GM21723 (cell line): Measurements from ENCODE around the gene CCDC40.

ENCODE experiments used
- ATAC-seq: cut with Tn5 transposase; IDR thresholded peaks from one replicate; pipeline ENCODE4 v1.9.1; 2021; ENCODE audit warnings: mild to moderate bottlenecking, moderate library complexity; ENCODE audit not compliant: unreplicated experiment

The CCDC40 gene

DNA sequence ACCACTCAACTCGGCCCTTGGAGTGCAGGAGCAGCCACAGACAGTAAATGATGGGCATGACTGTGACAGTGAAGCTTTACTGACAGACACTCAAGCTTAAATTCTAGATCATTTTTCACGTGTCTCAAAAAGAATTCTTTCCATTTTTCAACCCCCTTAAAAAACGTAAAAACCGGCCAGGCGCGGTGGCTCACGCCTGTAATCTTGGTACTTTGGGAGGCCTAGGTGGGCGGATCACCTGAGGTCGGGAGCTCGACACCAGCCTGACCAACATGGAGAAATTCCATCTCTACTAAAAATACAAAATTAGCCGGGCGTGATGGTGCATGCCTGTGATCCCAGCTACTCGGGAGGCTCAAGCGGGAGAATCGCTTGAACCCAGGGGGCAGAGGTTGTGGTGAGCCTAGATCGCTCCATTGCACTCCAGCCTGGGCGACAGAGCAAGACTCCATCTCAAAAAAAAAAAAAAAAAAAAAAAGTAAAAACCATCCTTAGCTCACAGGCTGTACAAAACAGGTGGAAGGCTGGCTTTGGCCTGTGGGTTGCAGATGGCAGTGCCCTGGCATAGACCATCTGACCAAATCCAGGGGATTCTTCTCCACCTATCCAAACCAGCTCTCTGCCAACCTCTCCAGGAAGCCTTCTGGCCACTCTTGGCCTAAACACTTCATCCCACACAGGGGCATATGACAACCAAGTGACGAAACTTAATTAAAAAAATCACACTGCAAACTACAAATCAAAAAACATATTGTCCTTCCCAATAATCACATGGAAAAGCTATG is 19.0 kb upstream of the CCDC40 start:
- no peak for ATAC-seq

DNA sequence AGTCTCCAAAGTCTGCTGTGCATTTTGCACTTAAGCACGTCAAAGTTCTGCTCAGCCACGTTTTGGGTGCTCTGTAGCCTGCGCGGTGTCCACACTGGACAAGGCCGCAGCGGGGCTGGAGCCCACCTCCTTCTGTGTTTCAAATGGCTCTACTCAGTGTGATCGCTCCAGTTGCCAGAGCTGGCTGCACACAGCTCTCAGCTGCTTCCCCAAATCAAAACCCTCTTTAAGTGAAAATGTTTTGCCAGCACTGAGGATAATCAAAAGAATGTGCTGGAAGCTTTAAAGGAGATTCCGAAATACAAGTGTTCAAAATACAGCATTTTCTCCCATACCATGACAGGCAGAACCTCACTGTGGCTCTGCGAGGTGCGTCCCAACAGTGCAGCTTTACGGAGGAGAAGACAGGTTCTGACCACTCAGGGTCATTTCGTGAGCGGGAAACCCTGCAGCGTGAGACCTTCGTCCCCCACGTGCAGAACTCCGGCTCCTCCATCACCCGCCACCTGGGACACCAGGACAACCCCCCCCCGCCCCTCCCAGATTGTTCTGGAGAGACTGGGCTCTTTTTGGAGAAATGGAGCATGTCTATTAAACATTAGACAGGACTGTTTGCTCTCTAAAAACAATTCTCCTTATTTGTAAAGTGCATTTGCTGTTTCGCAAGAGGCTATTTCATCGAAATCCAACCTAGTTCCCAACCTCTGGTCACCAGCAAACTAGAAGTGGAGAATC is 17.4 kb upstream of the CCDC40 start:
- no peak for ATAC-seq

DNA sequence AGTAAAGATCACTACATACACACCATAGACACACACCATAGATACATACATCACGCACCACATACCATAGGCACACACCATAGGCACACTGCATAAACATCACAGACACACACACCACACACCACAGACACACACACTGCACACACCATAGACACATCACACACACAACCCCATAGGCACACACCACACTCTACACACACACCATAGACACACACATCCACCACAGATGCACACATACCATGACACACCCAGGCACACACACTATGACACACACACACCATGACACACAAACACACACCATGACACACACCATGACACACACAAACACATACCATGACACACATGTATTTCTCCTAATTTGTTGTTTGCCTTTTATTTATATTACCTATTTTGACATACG is 14.8 kb upstream of the CCDC40 start:
- no peak for ATAC-seq

DNA sequence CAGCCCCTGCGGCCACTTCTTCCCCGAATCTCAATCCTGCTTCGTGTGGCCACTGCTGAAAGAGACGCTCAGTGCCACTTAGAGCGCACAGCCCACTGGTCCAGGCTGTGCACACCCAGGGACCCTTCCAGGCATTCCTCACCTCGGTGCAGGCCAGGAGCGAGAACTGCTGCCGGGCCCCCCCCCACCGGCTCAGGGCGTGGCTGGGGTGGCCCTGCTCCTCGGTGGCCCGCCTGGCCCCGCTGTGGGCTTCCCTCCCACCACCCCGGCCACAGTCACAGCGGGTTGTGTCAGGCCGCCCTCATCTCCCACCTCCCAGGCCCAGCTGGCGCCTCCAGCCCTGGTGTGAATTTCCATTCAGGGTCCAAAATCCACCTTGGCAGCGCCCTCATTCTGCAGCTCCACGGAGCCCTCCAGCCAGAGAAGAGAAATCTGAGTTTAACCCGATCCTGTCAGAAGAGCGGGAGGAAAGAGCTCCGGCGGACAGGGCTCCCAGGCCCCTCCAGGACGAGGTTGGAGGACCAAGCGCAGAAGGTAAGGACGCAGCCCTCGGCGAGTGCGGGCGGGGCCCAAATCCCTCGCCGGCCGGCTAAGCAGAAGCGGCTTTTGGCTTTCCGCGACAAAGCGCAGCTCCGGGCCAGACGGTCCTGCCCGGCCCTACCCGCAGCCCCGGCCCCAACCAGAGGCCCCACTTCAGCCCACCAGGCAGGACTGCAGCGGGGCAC is 12.8 kb upstream of the CCDC40 start:
- no peak for ATAC-seq

DNA sequence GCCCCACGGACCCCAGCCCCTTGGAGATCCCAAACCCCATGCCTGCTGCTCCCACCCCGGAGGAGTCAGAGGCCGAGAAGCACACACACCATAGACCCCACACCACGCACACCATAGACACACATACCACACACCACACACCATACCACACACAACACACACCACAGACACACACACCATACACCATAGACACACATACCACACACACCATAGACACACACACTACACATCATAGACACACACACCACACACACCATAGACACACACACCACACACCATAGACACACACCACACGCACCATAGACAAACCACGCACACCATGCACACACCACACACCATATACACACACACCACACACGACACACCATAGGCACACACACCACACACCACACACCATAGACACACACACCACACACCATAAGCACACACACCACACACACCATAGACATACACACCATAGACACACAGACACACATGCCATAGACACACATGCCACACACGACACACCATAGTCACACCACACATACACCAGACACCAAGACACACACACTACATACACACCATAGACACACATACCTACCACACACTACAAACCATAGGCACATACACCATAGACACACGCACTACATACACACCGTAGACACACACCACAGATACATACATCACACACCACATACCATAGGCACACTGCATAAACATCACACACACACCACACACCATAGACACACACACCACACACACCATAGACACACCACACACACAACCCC is 12.1 kb upstream of the CCDC40 start:
- no peak for ATAC-seq

DNA sequence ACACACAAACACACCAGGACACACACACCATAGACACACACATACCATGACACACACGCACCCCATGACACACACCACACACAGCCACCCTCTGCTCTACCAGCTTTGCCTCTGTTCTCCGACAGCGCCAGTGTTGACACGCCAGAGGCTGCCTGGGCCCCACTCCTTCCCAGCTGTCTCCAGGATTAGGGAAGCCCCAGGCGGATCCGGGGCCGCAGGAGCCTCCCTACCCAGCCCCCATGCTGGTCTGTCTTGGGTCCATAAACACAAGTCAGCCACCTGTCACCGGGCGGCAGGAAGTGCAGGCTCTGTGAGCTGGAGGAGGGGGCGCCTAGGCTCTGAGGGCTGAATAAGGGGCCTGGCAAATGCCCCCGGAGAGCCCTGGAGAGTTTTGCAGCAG is 11.3 kb upstream of the CCDC40 start:
- no peak for ATAC-seq

DNA sequence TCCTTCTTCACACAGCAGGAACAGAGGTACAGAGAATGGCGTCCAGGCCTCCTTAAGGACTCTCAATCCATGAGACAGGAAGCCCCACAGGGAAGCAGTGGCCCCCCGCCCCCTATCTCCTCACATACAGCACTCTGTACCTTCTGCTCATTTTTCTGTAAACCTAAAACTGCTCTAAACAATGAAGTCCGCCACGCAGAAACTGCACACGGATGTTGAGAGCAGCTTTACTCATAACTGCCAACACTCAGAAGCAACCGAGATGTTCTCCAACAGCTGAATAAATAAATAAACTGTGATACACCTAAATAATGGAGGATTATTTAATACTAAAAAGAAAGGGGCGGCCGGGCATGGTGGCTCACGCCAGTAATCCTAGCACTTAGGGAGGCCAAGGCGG is 10.6 kb upstream of the CCDC40 start:
- no peak for ATAC-seq

DNA sequence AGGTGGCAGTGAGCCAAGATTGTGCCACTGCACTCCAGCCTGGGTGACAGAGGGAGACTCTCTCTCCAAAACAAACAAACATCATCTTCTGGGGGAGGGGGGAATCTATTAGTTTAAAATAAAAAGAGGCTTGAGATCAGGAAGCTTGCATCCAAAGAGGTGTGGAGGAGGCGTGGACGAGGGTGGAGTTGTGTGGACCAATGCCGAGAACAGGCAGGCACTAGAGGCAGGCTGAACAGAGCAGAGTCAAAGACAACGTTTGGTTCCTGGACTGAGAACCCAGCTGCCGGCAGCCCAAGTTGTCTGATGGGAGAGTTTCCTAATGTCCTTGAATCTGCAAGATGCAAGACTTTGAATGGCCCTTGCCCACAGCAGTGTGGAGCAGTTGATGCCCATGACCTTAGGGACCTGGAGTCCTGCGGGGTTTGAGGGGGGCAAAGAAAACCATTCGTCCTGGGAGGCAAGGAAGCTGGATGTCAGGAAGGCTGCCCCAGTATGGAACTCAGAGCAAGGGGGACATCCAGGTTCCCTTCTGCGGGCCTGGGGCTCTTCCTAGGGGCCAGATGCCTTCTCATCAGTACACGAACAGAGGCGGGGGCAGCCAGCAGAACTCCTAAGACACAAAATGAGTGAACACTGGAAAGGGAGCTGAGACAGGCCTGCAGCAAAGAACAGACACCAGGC is 9.9 kb upstream of the CCDC40 start:
- no peak for ATAC-seq

DNA sequence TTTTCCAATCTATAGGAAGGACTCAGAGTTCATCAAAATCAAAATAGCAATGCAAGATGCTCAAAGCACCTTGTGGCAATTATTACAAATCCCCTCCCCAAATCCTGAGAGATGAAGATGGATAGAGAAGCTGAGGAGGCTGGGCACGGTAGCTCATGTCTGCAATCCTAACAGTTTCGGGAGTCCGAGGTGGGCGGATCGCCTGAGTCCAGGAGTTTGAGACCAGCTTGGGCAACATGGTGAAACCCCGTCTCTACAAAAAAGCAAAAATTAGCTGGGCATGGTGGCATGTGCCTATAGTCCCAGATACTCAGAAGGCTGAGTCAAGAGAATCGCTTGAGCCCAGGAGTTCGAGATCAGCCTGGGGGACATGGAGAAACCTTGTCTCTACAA is 9.4 kb upstream of the CCDC40 start:
- ATAC-seq: no peak

DNA sequence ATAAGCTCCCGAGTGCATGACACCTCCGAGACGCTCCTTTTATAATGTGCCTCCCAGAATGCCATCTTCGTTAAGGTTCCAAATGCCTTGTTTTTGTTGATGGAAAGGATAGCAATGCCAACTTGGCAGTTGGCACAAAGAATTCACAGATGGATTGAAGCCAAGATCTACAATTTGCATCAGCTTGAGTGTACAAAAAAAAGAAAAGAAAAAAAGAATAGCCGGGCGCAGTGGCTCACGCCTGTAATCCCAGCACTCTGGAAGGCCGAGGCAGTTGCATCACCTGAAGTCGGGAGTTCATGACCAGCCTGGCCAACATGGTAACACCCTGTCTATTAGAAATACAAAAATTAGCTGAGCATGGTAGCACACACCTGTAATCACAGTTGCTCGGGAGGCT is 8.4 kb upstream of the CCDC40 start:
- no peak for ATAC-seq

DNA sequence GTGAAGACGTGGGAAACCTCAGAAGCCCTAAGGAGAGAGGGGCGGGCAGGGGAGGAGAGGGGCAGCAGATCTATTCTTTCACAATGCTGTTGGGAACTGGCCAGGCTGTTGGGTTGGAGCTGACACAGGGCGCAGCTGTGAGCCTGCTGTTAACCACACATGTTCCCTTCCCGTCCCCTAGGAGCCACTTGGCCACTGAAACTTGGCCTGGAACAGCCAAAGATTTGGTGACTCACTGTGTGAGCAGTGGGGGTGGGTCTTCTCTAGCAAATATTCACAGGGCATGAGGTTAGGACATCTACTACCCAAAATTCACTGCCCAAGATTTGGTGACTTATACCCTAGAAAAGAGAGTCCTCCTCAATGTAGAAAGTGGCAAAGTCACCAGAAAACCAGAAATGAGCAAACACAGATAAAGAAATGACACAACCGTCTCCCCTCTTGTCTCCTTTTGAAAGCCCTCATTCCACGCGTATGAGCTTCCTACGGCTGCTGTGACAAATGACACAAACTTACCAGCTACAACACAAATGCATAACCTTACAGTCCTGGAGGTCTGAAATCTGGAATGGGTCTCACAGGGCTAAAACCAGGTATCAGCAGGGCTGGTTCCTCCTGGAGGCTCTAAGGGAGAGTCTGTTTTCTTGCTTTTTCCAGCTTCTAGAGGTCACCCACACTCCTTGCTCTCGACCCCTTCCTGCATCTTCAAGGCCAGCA is 7.0 kb upstream of the CCDC40 start:
- ATAC-seq: no peak

DNA sequence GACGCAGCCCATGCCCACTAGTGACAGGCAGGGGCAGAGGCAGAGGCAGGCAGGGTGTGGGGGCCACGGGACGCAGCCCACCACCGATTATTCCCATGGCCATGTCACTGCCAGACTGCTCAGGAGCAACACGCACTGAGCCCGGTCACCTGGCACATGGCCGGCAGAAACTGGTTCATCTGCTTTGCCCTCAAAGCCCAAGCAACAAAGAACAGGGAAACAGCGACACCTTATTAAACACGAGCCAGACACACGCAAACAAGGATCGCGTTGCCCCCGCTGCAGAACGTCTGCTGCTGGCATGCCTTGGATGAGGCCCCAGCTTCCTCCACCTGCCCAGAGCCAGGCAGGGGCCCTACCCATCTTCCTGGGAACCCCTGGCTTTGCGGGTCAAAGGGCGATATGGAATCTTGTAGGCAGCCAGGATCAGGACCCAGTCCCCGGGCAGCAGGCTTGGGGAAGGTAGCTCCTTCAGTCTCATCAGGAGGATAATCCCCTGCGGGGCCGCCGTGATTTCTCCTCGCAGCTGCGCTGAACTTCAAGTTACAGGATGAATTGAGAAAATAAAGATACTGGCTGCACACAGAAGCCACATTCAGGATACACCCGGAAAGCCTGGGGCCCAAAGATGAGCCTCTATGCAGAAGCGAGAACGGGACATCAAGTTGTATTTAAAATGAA is 5.6 kb upstream of the CCDC40 start:
- no peak for ATAC-seq

DNA sequence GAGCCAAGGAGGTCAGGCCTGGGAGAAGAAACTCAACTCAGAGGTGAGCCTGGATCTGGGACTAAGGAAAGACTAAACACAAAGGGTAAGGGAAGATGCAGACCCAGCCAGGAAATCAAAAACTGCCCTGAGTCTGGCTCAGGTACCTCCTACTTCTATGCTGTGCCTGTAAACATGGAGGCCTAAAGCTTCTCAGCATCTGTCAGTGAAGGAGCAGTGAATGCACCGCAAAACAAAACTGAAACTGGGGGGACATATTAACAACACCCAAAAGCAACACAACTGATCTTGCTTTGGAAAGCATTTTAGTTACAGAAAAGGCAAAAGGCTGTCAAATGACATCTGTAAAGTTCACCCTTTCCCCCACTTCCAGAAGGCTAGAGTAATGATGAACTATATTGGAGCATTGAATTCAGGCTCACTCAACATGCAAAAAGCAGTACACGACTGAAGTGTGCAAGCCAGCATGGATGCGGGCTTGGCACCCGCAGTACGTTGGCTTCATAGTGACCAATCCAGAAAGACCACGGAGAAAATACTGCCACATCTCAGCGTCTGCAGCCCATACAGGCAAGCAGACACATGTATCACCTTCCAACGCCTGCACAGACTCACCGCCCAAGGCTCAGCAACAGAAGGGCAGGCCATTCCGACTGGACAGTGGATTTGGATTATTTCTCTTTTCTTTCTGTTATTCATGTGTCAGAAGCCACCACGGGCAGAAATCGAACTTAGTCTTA is 4.6 kb upstream of the CCDC40 start:
- no peak for ATAC-seq

DNA sequence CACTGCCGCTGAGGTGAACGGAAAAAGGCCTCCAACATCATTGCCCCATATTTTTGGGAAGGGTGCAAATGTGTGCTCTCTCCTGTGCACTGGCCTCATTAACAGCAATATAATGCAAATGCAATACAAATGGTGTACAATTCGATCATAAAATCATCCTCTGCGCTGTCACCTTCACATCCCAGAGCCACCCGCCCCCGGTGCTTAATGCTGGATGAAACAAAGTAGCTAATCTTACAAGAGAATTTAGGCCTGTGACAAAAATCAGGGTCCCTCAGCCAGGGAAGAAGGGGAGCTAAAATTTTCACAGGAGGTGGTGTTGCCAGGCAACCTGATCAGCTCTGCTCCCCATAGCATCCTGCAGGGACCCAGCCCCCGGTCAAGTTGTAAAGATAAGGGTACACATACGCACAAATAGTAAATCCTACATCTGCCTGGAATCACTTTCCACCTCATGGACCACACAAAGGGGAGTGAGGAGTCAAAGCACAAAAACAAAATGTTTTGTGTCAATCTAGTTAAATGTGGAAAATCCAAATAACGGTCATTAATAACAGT is 3.7 kb upstream of the CCDC40 start:
- no peak for ATAC-seq

DNA sequence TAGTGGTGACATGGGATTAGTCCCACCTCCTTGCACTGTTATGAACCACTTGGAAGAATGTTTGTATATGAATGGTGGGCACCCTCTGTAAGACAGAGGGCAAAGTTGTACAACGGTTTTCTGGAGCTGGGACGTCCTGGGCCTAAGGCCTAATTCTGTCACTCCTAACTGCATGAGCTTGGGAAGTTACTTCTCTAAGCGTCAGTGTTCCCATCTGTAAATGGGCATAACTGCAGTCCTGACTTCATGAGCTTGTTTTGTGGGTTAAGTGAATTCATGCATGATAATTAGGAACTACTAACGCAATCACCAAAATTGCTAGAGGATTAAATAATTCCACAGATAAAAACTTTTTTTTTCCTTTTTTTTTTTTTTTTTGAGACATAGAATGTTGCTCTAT is 2.6 kb upstream of the CCDC40 start:
- ATAC-seq: no peak

DNA sequence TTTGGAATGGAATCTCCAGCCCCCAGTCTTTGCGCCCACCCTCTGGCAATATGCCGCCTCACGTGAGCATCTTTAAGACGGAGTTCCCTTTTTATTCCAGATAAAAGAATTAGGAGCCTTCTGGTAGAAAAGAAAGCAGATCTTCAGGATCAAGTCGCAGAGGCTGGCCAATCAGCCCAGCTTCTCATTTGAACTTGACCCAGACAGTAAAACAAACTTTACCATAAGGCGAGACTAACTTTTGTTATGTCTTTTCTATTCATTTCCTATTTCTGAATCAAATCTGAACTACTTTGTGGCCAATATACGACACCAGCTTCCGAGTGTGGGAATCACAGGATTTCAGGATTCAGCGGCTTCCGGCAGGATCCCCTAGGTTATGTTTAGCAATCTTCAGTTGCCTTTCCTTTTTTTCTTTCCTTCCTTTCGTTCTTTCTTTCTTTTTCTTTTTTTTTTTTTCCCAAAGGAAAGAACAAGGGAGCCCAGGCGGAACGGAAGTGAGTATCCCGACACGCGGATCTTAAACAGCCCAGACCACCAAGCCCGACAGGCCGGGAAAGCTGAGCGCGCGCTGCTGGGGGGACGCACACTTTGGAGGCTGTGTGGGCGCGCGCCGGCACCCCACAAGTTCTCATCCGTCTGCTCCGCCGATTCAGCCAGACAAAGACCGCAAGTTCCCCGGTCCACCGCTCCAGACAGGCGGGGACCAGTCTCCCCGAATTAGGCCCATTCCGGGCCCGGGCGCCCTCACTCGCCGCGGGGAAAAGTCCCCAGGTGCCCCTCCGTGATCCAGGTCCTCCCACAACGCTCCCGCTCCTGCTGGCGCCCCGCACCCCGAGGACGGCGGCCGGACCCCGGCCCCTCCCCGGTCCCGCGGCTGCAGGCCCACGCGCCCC is 1.4 kb upstream of the CCDC40 start:
- ATAC-seq: peak; percentile 40

DNA sequence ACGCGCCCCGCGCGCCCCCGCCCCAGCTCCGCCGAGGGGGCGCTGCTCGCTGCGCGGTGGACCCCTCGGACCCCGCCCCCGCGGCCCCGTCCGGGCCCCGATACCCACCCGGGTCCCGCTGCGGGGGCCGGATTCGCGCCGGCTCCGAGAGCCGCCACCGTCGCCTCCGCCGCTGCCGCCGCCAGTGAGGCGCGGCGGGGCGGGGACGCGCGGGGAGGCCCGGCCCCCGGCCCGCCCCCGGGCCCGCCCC is 830 bp upstream of the CCDC40 start, which contains the start of gene TBC1D16:
TSS of gene TBC1D16 (minus strand) at position 186 of the 250 bp plus-strand sequence. CDS start 22,325 bp downstream, outside the sequence.
- no peak for ATAC-seq
